K562 (cell line): ENCODE results near the gene PRSS50.

Source experiments
- FOXJ3 ChIP-seq: sonication (generic); formaldehyde crosslinking; IDR thresholded peaks from 2 replicates; pipeline ENCODE4 v1.4.0; 2020; ENCODE audit warnings: mild to moderate bottlenecking, missing genetic modification reagents
- PHB2 ChIP-seq: fragments of 450-650 bp; IDR thresholded peaks from 2 replicates; pipeline ENCODE4 v1.6.1; 2017; ENCODE audit warnings: low read depth
- PML ChIP-seq: IDR thresholded peaks from 2 replicates; pipeline ENCODE4 v1.6.1; 2012; ENCODE audit warnings: low read length, inconsistent platforms
- RFX5 ChIP-seq: IDR thresholded peaks from 2 replicates; pipeline ENCODE4 v1.6.1; 2011; ENCODE audit warnings: low read depth, mild to moderate bottlenecking, improper control_type of control experiment, low read length
- SNAPC5 ChIP-seq: fragments of 250-450 bp; sonication (Bioruptor Pico); IDR thresholded peaks from 2 replicates; pipeline ENCODE4 v1.8.0; 2021; ENCODE audit warnings: moderate library complexity, mild to moderate bottlenecking, inconsistent platforms
- TAF1 ChIP-seq: IDR thresholded peaks from 2 replicates; pipeline ENCODE4 v1.6.1; 2011; ENCODE audit warnings: mild to moderate bottlenecking, low read length, moderate library complexity; ENCODE audit not compliant: insufficient read depth, control insufficient read depth, severe bottlenecking; ENCODE audit errors: extremely low read depth
- ZNF140 ChIP-seq: fragments of 250-450 bp; sonication (Bioruptor Pico); IDR thresholded peaks from 2 replicates; pipeline ENCODE4 v1.8.0; 2021; ENCODE audit warnings: moderate library complexity, mild to moderate bottlenecking, inconsistent platforms

- TF ChIP-seq ZNF140 (CRISPR knock-in tag) (no peak), TAF1 (no peak), RFX5 (no peak), FOXJ3 (CRISPR knock-in tag) (no peak), PML (no peak), PHB2 (no peak), SNAPC5 (CRISPR knock-in tag) (no peak)
Observed at GRCh38 chr3:46671541-46672348, 45.9 kb downstream of the PRSS50 start.
